Immature natural killer cell (primary cell): ENCODE measurements around the gene GPER1. TPM values are rescaled to one million over a fixed set of nuclear protein-coding genes. Genes with fewer than 3 reads are reported as not detected.
"Not testable (repeated sequence)": the region's sequence is repeated elsewhere in the genome, so short reads cannot be mapped to it uniquely, and the experiment has no call there.

ENCODE experiments used
- DNase-seq, 3 donors: peaks; one replicate each; pipeline ENCODE4 v3.0.0; 2022; ENCODE audit warnings: mixed read lengths in 1 of 3
- H3K27ac Mint-ChIP-seq, 6 donors: one replicate each; pipeline ENCODE4 v1.8.0; 2020; ENCODE audit warnings: mixed read lengths in 6 of 6, mild to moderate bottlenecking in 5 of 6, inconsistent platforms in 4 of 6, moderate library complexity in 3 of 6
- H3K27me3 Mint-ChIP-seq, 3 donors: one replicate each; pipeline ENCODE4 v1.8.0; 2020 to 2021; ENCODE audit warnings: low read depth in 3 of 3, mild to moderate bottlenecking in 3 of 3, mixed read lengths in 3 of 3, moderate library complexity in 3 of 3, inconsistent platforms in 1 of 3
- H3K36me3 Mint-ChIP-seq, 3 donors: one replicate each; pipeline ENCODE4 v1.8.0; 2020; ENCODE audit warnings: mixed read lengths in 3 of 3, inconsistent platforms in 2 of 3, mild to moderate bottlenecking in 2 of 3
- H3K4me1 Mint-ChIP-seq, 2 donors: one replicate each; pipeline ENCODE4 v1.8.0; 2020; ENCODE audit warnings: inconsistent platforms in 2 of 2, mild to moderate bottlenecking in 2 of 2, mixed read lengths in 2 of 2, moderate library complexity in 1 of 2
- H3K4me3 Mint-ChIP-seq, 5 donors: one replicate each; pipeline ENCODE4 v1.8.0; 2020; ENCODE audit warnings: mild to moderate bottlenecking in 5 of 5, mixed read lengths in 5 of 5, inconsistent platforms in 3 of 5, moderate library complexity in 3 of 5
- H3K9me3 Mint-ChIP-seq, 6 donors: one replicate each; pipeline ENCODE4 v1.8.0; 2020; ENCODE audit warnings: mild to moderate bottlenecking in 6 of 6, mixed read lengths in 6 of 6, inconsistent platforms in 4 of 6, moderate library complexity in 3 of 6
- polyA plus RNA-seq, 3 donors: library from polyadenylated mRNA; unstranded; fragments of 300-500 nt; fragmentation: Illumina TruSeq; gene quantifications; one replicate each; pipeline ENCODE4 v1.2.3, GENCODE V29; 2021

Gene GPER1
- polyA plus RNA-seq, 3 donors from 2014 or later = 0.14 to 0.31 TPM; not detected in 1

DNA sequence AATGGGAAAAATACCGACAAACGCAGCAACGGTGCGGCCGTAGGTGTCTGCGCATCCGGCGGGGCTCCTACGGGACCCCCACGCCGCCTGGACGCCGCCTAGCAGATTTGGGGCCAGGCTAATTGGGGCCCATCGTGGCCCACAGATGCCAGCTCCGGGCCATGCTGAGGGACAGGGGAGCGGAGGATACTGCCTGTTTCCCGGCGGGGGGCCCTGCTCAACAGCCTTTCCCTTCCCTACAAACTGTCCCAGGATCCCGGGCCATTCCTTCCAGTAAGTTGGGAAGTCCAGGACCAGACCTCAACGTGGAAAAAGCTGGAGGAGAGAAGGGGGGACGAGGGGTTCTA, 21.7 kb upstream of the GPER1 start:
- Mint-ChIP-seq H3K27me3 (peaks cover 8 to 22% (median 8%) of the 10 kb centered on the region in 3 donors), H3K36me3 (peaks cover 0 to 8% (median 0%) of the 10 kb centered on the region in 3 donors), H3K4me3 (no peak overlapping the region), H3K4me1 (peaks cover 7 to 10% of the 10 kb centered on the region in 2 donors), H3K27ac (no peak overlapping the region), H3K9me3 (no peaks in the 10 kb centered on the region)
- DNase-seq = no peak

DNA sequence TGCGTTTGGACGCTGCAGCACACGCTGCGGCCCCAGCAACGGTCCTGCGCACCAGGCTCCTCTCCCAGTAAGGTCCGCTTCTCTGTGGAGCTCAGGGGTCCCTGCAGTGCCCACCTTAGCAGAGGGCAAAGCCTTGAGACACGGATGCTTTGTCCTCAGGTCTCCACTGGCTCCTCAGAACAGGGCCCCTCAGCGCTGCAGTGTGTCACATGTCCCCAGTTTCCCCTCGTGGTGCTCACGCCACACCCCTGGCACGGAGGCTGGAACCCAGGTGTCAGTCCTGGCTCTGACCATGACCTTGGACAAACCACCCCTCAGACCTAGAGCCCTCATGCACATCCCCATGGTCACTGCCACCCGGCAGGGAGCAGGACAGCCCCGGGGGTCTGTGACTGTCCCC, 19.9 kb upstream of the GPER1 start:
- H3K27ac Mint-ChIP-seq = no peak overlapping the region
- DNase-seq = no peak

GRCh38 chr7:1068619-1069018, 19.3 kb upstream of the GPER1 start:
- Mint-ChIP-seq H3K9me3 (no peaks in the 10 kb centered on the region), H3K27me3 (peaks cover 1 to 11% (median 5%) of the 10 kb centered on the region in 3 donors)

More for the DNA sequence above, 19.9 kb upstream of the GPER1 start:
- Mint-ChIP-seq H3K36me3 (no peaks in the 10 kb centered on the region), H3K9me3 (no peaks in the 10 kb centered on the region), H3K4me3 (no peak overlapping the region), H3K27me3 (peaks cover 1 to 14% (median 5%) of the 10 kb centered on the region in 3 donors), H3K4me1 (peaks cover 10 to 12% of the 10 kb centered on the region in 2 donors)

GRCh38 chr7:1070544-1071011, 17.3 kb upstream of the GPER1 start:
- Mint-ChIP-seq H3K4me1 (peaks cover 11 to 14% of the 10 kb centered on the region in 2 donors), H3K27me3 (peaks cover 0 to 5% (median 2%) of the 10 kb centered on the region in 3 donors), H3K4me3 (no peak overlapping the region), H3K27ac (peak overlapping the region in 1 of 6 donors; percentile 40), H3K9me3 (no peaks in the 10 kb centered on the region), H3K36me3 (no peaks in the 10 kb centered on the region)
- no peak for DNase-seq

More at GRCh38 chr7:1068619-1069018, 19.3 kb upstream of the GPER1 start:
- DNase-seq = no peak
- Mint-ChIP-seq H3K36me3 (no peaks in the 10 kb centered on the region), H3K27ac (no peak overlapping the region), H3K4me1 (peaks cover 15 to 18% of the 10 kb centered on the region in 2 donors), H3K4me3 (no peak overlapping the region)

GRCh38 chr7:1071731-1072254, 16.1 kb upstream of the GPER1 start:
- no peak overlapping the region for H3K27ac Mint-ChIP-seq
- H3K36me3 Mint-ChIP-seq = no peaks in the 10 kb centered on the region
- H3K4me1 Mint-ChIP-seq = peaks cover 9 to 11% of the 10 kb centered on the region in 2 donors
- H3K9me3 Mint-ChIP-seq = no peaks in the 10 kb centered on the region
- no peak overlapping the region for H3K4me3 Mint-ChIP-seq
- no peak for DNase-seq
- H3K27me3 Mint-ChIP-seq = peaks cover 0 to 5% (median 2%) of the 10 kb centered on the region in 3 donors

DNA sequence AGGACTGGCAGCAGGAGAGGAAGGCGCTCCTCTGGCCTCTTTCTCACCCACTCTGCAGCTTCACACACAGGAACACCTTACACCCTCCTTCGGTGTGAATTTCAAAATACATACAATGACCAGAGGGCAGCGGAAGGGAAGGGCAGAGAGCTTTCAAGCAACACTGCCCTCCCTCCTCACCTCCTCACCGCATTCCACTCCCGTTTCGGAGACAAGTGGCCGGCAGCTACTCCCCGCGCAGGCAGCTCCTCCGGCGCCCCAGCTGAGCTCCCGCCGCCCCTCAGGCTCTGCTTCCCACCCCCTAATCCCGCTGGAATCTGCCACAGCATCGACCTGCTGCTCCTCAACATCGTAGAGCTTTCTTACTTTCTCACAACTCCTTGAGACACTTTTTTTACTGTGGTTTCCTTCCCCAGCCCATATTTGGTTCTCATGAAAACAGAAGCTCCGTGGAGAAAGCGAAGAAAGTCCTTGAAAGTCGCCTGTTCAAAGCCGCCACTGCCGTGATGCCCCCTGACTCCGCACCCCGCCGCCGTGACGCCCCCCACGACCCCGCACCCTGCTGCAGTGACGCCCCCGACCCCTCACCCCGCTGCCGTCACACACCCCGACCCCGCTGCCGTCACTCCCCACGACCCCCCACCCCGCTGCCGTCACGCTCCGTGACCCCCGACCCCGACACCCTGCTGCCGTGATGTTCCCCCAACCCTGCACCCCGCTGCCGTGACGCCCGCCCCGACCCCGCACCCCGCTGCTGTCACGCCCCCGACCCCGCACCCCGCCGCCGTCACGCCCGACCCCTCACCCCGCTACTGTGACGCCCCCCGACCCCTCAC, 14.6 kb upstream of the GPER1 start:
- H3K27ac Mint-ChIP-seq = peak overlapping the region; percentile 2 to 85 (median 42)
- H3K9me3 Mint-ChIP-seq = no peaks in the 10 kb centered on the region
- peaks cover 9 to 11% of the 10 kb centered on the region in 2 donors for H3K4me1 Mint-ChIP-seq
- DNase-seq = peak in 2 of 3 donors; percentile 15 to 17
- no peaks in the 10 kb centered on the region for H3K36me3 Mint-ChIP-seq
- H3K27me3 Mint-ChIP-seq = peaks cover under 1 to 5% (median 2%) of the 10 kb centered on the region in 3 donors
- H3K4me3 Mint-ChIP-seq = peak overlapping the region; percentile 75 to 86 (median 81)

GRCh38 chr7:1074018-1074417, 13.9 kb upstream of the GPER1 start:
- H3K4me3 Mint-ChIP-seq = peak overlapping the region in 1 of 5 donors; percentile 3
- not testable (repeated sequence) for H3K9me3 Mint-ChIP-seq, H3K36me3 Mint-ChIP-seq, DNase-seq, H3K27ac Mint-ChIP-seq, H3K27me3 Mint-ChIP-seq
- peaks cover 9 to 11% of the 10 kb centered on the region in 2 donors for H3K4me1 Mint-ChIP-seq

DNA sequence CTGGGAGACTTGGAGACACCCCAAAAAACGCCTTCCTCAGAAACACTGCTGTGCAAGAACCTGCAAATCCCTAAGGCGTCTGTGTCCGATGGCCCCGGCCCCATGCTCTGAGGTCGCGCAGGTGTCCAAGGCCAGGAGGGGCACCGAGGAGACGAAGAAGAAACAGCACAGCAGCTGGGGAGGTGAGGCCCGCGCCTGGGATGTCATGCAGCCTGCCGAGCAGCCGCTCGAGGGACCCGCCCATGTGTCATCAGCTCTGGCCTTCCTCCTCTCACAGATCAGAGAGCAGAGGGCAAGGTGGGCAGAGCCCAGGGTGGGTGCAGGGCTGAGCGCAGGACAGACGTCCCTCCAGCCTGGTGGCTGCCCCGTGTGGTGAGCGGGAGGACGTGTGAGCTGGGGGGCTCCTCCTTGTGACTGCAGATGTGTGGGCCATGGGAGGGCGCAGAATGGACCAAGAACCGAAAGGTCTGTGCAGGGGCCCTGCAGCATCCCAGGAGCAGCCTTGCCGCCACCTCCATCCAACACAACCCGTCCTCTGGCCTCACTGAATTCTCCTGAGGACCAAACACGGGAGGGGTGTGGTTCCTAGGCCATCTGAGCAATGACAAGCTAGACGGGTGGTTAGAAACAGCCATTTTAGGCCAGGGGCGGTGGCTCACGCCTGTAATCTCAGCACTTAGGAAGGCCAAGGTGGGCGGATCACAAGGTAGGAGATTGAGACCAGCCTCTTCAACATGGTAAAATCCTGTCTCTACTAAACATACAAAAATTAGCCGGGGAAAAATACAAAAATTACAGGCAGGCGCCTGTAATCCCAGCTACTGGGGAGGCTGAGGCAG, 13.1 kb upstream of the GPER1 start:
- no peak overlapping the region for H3K27ac Mint-ChIP-seq
- H3K27me3 Mint-ChIP-seq = peaks cover 0 to 3% (median 2%) of the 10 kb centered on the region in 3 donors
- DNase-seq = no peak
- H3K36me3 Mint-ChIP-seq = no peaks in the 10 kb centered on the region
- no peak overlapping the region for H3K4me3 Mint-ChIP-seq
- H3K4me1 Mint-ChIP-seq = peaks cover 9 to 11% of the 10 kb centered on the region in 2 donors
- no peaks in the 10 kb centered on the region for H3K9me3 Mint-ChIP-seq

DNA sequence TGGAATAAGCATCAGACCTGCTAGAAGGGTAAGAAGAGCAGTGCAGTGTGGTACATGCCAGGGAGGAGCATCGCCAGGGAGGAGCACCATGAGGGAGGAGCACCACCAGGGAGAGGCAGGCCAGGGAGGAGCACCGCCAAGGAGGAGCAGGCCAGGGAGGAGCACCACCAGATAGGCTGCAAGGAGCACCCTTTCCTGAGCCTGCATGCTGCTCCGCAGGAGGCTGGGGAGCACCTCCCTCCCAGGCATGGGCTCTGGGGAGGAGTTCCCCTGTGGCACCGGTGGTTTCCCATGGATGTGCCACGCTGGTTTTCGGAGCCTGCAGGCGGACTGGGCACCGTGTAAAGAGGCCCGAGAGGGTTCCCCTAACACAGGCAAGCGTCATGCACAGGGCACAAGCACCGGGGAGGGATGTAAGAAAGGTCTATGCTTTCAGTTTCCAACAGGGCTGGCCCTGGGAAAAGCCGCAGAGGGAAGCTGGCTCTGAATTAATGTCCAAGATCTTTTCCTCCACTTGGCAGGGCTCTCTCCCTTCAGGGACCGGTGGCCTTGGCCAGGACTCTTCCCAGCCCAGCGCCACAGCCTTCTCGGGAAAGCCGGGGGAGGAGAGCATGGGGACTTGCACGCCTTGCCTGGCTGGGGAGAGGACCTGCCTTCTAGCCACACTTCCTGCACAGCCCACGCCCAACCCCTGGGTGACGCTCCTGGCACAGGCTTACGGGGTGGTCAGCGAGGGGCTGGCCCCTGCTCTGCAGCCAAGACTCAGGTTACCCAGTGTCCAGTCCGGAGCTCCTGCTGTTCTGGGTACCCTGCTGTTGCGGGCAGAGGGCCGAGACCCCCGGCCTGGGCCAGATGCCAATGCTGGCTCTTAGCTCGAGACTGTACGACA, 11.5 kb upstream of the GPER1 start:
- H3K27me3 Mint-ChIP-seq = peaks cover 0 to 2% (median 0%) of the 10 kb centered on the region in 3 donors
- H3K36me3 Mint-ChIP-seq = no peaks in the 10 kb centered on the region

DNA sequence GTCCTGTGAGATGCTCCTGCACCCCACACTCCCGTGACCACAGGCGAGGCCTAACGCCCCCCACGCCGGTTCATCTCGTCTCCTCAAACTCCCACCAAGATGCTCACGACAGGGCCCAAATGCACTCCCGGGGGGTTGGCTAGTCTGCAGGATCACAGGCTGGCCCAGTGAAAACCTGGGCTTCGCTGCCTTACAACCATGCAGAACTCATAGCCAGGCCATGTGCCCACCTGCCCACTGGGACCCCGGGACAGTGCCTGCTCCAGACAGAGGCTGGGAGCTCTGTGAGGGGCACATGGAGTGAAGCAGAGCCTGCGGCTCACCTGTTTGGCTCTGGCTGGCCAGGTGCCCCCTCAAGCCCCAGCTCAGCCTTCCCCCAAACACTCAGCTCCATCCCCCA, 9.4 kb upstream of the GPER1 start:
- Mint-ChIP-seq H3K36me3 (no peaks in the 10 kb centered on the region), H3K9me3 (no peaks in the 10 kb centered on the region), H3K27me3 (peaks cover 0 to 2% (median 0%) of the 10 kb centered on the region in 3 donors), H3K27ac (no peak overlapping the region), H3K4me1 (peaks cover 0 to 1% of the 10 kb centered on the region in 2 donors), H3K4me3 (no peak overlapping the region)
- no peak for DNase-seq

More for the DNA sequence above, 11.5 kb upstream of the GPER1 start:
- no peak for DNase-seq
- Mint-ChIP-seq H3K9me3 (no peaks in the 10 kb centered on the region), H3K4me3 (no peak overlapping the region), H3K27ac (no peak overlapping the region), H3K4me1 (peaks cover 9 to 11% of the 10 kb centered on the region in 2 donors)

- Mint-ChIP-seq H3K9me3 (no peaks in the 10 kb centered on the region), H3K27ac (peak overlapping the region in 1 of 6 donors; percentile 40), H3K36me3 (no peaks in the 10 kb centered on the region), H3K4me1 (no peaks in the 10 kb centered on the region), H3K27me3 (peaks cover 0 to 2% (median 0%) of the 10 kb centered on the region in 3 donors), H3K4me3 (no peak overlapping the region)
- no peak for DNase-seq
Observed at GRCh38 chr7:1078985-1079384, 8.9 kb upstream of the GPER1 start.

- H3K27me3 Mint-ChIP-seq = peaks cover 0 to 2% (median 0%) of the 10 kb centered on the region in 3 donors
- DNase-seq = no peak
- H3K4me1 Mint-ChIP-seq = no peaks in the 10 kb centered on the region
- no peaks in the 10 kb centered on the region for H3K9me3 Mint-ChIP-seq
- no peaks in the 10 kb centered on the region for H3K36me3 Mint-ChIP-seq
- no peak overlapping the region for H3K4me3 Mint-ChIP-seq
- no peak overlapping the region for H3K27ac Mint-ChIP-seq
Observed at GRCh38 chr7:1079546-1079945, 8.4 kb upstream of the GPER1 start.
